Brain pericyte (primary cell): ENCODE results near the gene TM7SF2.
"Not testable (repeated sequence)": the region's sequence is repeated elsewhere in the genome, so short reads cannot be mapped to it uniquely, and the experiment has no call there.

ENCODE experiments used
- DNase-seq: peaks from one replicate; pipeline ENCODE4 v3.0.0-alpha.2; 2012; ENCODE audit warnings: low read depth, low spot score

Gene TM7SF2

GRCh38 chr11:65129649-65130441 is 18.2 kb downstream of the TM7SF2 start:
- no peak for DNase-seq

- DNase-seq = no peak
Observed at GRCh38 chr11:65130631-65131416, 19.2 kb downstream of the TM7SF2 start.

- DNase-seq = no peak
Observed at GRCh38 chr11:65131417-65131776, 19.7 kb downstream of the TM7SF2 start.

- no peak for DNase-seq
Observed at GRCh38 chr11:65131895-65132237, 20.2 kb downstream of the TM7SF2 start.

- no peak for DNase-seq
Observed at GRCh38 chr11:65132238-65132987, 20.7 kb downstream of the TM7SF2 start.

- DNase-seq = no peak
Observed at GRCh38 chr11:65132988-65133700, 21.5 kb downstream of the TM7SF2 start.

- no peak for DNase-seq
Observed at GRCh38 chr11:65133724-65134123, 22.1 kb downstream of the TM7SF2 start.

GRCh38 chr11:65134240-65134951 is 22.7 kb downstream of the TM7SF2 start, which contains the start of gene SYVN1:
Gene SYVN1 (minus strand): TSS chr11:65134519. CDS start chr11:65133601, 918 bp downstream.
- DNase-seq = peak; percentile 81

GRCh38 chr11:65134952-65135632 is 23.4 kb downstream of the TM7SF2 start:
- peak; percentile 82 for DNase-seq

- DNase-seq = no peak
Observed at GRCh38 chr11:65135633-65136145, 24.0 kb downstream of the TM7SF2 start.

GRCh38 chr11:65136515-65137096 is 24.9 kb downstream of the TM7SF2 start:
- DNase-seq = no peak

- no peak for DNase-seq
Observed at GRCh38 chr11:65141896-65142494, 30.3 kb downstream of the TM7SF2 start.

- no peak for DNase-seq
Observed at GRCh38 chr11:65147352-65148075, 35.8 kb downstream of the TM7SF2 start.

- no peak for DNase-seq
Observed at GRCh38 chr11:65148657-65149056, 37.0 kb downstream of the TM7SF2 start.

- not testable (repeated sequence) for DNase-seq
Observed at GRCh38 chr11:65150131-65150508, 38.4 kb downstream of the TM7SF2 start.

- DNase-seq = peak; percentile 48
Observed at GRCh38 chr11:65150509-65151299, 39.0 kb downstream of the TM7SF2 start.

- DNase-seq = no peak
Observed at GRCh38 chr11:65151331-65151899, 39.7 kb downstream of the TM7SF2 start.
